GM12891 (cell line): Measurements from ENCODE around the gene MEAF6.

ENCODE experiments used
- PAX5 ChIP-seq: IDR thresholded peaks from 2 replicates; pipeline ENCODE4 v1.6.1; 2011; ENCODE audit warnings: low read length, moderate library complexity, mild to moderate bottlenecking; ENCODE audit not compliant: insufficient read depth, severe bottlenecking
- POLR2A ChIP-seq: IDR thresholded peaks from 2 replicates; pipeline ENCODE4 v1.6.1; 2011; ENCODE audit warnings: low read depth, low read length, control low read depth
- POLR2AphosphoS5 ChIP-seq: IDR thresholded peaks from 2 replicates; pipeline ENCODE4 v1.6.1; 2011; ENCODE audit warnings: low read depth, low read length, control low read depth

DNA sequence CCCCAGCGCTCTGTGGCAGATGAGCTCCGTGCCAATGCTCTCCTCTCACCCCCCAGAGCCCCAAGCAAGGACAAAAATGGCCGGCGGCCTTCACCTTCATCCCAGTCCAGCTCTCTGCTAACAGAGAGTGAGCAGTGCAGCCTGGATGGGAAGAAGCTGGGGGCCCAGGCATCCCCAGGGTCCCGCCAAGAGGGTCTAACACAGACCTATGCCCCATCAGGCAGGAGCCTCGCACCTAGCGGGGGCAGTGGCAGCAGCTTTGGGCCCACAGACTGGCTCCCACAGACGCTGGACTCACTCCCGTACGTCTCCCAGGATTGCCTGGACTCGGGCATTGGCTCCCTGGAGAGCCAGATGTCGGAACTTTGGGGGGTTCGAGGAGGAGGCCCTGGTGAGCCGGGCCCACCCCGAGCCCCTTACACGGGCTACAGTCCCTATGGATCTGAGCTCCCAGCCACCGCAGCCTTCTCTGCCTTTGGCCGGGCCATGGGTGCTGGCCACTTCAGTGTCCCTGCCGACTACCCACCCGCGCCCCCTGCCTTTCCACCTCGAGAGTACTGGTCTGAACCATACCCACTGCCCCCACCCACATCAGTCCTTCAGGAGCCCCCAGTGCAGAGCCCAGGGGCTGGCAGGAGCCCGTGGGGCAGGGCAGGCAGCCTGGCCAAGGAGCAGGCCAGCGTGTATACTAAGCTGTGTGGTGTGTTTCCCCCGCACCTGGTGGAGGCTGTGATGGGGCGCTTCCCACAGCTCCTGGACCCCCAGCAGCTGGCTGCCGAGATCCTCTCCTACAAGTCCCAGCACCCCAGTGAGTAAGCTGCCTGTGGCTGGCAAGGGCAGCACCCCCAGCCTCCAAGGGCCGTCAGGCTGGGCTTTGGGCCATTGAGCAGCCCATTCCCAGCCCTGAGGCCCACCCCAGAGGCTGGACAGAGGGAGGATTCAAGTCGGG, 31.5 kb downstream of the MEAF6 start:
- TF ChIP-seq POLR2A (no peak), PAX5 (no peak), POLR2AphosphoS5 (no peak)
